Uterus (tissue), 2 donors: Measurements from ENCODE around the gene S100A4.

Source experiments
- POLR2A ChIP-seq, 2 donors: fragments of 450-650 bp; IDR thresholded peaks; one replicate each; pipeline ENCODE4 v1.6.1; 2016; ENCODE audit warnings: antibody characterized with exemption in 2 of 2, mild to moderate bottlenecking in 1 of 2, moderate library complexity in 1 of 2
- TF ChIP-seq, protein P1 (sequence below), 4 experiments: fragments of 200-600 bp in 2 of 4; fragments of 450-650 bp in 2 of 4; sonication (generic) in 2 of 4; IDR thresholded peaks; one replicate each; pipeline ENCODE4 v1.5.1; 2016 to 2019; ENCODE audit warnings: antibody characterized with exemption in 4 of 4, mild to moderate bottlenecking in 2 of 4, moderate library complexity in 1 of 4

DNA sequence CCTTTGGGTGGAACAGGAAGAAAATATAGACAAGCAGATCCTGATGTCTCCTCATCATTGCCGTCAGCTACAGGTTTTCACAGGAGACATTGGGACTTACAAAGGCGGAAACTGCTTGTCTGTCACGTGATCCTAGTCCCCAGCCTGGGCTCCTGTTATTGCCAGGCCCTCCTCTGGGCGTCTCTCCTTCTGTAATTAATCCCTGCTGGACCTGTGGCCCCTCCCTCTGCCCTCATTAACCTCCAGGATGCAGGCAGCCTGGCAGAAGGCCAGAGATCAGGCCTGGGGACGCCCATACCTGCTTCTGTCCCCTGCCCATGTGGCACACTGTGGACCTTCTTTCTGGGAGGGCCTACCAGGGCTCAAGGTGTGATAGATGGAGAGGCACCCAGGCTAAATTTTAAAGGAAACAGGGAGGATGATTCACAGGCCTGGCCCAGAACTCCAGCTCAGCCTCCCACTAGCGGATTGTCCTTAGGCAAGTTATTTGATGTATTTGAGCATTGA is 7.2 kb downstream of the S100A4 start:
- TF ChIP-seq, protein P1, sequence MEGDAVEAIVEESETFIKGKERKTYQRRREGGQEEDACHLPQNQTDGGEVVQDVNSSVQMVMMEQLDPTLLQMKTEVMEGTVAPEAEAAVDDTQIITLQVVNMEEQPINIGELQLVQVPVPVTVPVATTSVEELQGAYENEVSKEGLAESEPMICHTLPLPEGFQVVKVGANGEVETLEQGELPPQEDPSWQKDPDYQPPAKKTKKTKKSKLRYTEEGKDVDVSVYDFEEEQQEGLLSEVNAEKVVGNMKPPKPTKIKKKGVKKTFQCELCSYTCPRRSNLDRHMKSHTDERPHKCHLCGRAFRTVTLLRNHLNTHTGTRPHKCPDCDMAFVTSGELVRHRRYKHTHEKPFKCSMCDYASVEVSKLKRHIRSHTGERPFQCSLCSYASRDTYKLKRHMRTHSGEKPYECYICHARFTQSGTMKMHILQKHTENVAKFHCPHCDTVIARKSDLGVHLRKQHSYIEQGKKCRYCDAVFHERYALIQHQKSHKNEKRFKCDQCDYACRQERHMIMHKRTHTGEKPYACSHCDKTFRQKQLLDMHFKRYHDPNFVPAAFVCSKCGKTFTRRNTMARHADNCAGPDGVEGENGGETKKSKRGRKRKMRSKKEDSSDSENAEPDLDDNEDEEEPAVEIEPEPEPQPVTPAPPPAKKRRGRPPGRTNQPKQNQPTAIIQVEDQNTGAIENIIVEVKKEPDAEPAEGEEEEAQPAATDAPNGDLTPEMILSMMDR (IDR thresholded peaks at IDR 0.05): no peak
- no peak for TF ChIP-seq POLR2A (IDR thresholded peaks at IDR 0.05)
